ENCODE results near the gene PRADC1. TPM values are rescaled to one million over a fixed set of nuclear protein-coding genes. Genes with fewer than 3 reads are reported as not detected.

The PRADC1 gene
- total and polyA plus RNA-seq, 2 experiments from 2014 or later: 6.5 to 8.3 TPM

GRCh38 chr2:73250872-73251846, 18.1 kb upstream of the PRADC1 start:
- no peaks in the 10 kb centered on the region for H3K79me2 ChIP-seq (replicated peaks; ENCODE audit: insufficient read depth)
- peaks cover 7% of the 10 kb centered on the region for H3K27me3 Mint-ChIP-seq (ENCODE audit: insufficient read depth, low read depth, poor library complexity)
- ATAC-seq (no peak), DNase-seq (ENCODE audit: low spot score) (no peak)
- no peak overlapping the region for H3K27ac Mint-ChIP-seq
- peaks cover 38% of the 10 kb centered on the region for H3K36me3 ChIP-seq (ENCODE audit: insufficient read depth)
- H3K4me3 Mint-ChIP-seq: no peak overlapping the region
- H3K36me3 Mint-ChIP-seq (ENCODE audit: low read depth): peaks cover 76% of the 10 kb centered on the region
- peaks cover 16% of the 10 kb centered on the region; the same call in 2 of the 3 replicates for H3K4me1 Mint-ChIP-seq
- no peaks in the 10 kb centered on the region for H3K9me2 ChIP-seq (ENCODE audit: insufficient read depth)
- H2AFZ ChIP-seq: no peak overlapping the region
- TF ChIP-seq STAT1 (IDR thresholded peaks at IDR 0.05; ENCODE audit: unreplicated experiment) (no peak), ZNF114 (CRISPR knock-in tag; IDR thresholded peaks at IDR 0.05) (no peak), JUNB (IDR thresholded peaks at IDR 0.05; ENCODE audit: unreplicated experiment) (no peak), NANOG (IDR thresholded peaks at IDR 0.05; ENCODE audit: borderline replicate concordance) (no peak), EZH2 (IDR thresholded peaks at IDR 0.05; ENCODE audit: low read depth, unreplicated experiment) (no peak), ZNF462 (CRISPR knock-in tag; IDR thresholded peaks at IDR 0.05) (no peak)
- no peak overlapping the region for H3K4me3 ChIP-seq
- no peaks in the 10 kb centered on the region for H3K9me3 Mint-ChIP-seq
- H3K27me3 ChIP-seq (ENCODE audit: insufficient read depth): no peaks in the 10 kb centered on the region
- peaks cover 4% of the 10 kb centered on the region; the same call in 1 of the 2 replicates for H3K4me1 ChIP-seq (ENCODE audit: insufficient read depth)
- no peak overlapping the region for H3K4me2 ChIP-seq
- H4K20me1 ChIP-seq (replicated peaks; ENCODE audit: insufficient read depth): peaks cover 50% of the 10 kb centered on the region
- H3K27ac ChIP-seq (ENCODE audit: low read depth): no peak overlapping the region
- peaks cover 11% of the 10 kb centered on the region; the same call in 1 of the 2 replicates for H3F3A ChIP-seq (replicated peaks; ENCODE audit: low read depth)

All from GM23338 (cell line).